ENCODE measurements around the gene GNS.

DNA sequence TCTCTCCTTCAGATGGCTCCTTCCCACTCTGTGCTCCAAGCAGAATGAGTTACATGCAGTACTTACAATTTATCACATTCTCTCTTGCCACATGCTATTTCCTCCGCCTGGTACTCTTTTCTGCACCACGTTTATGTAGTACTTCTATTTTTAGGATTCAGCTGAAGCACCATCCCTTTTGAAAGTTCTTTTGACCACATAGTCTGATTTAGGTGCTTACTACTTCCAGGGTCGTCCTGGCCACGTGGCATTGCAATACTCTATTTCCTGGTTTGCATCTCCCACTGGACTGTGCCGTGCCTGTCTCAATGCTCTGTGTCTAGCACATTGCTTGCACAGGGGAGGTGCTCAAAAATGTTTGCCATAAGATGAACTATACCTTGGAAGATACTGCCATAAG, 48.9 kb upstream of the GNS start:
- TF ChIP-seq JUN (CRISPR knock-in tag; IDR thresholded peaks at IDR 0.05) (no peak), ZNF34 (CRISPR knock-in tag; IDR thresholded peaks at IDR 0.05; ENCODE audit: borderline replicate concordance) (no peak), MIXL1 (CRISPR knock-in tag; IDR thresholded peaks at IDR 0.05) (no peak), ZNF468 (CRISPR knock-in tag; IDR thresholded peaks at IDR 0.05) (no peak)

Data from HepG2 (cell line).